ENCODE measurements around the gene PHAF1. TPM values are rescaled to one million over a fixed set of nuclear protein-coding genes. Genes with fewer than 3 reads are reported as not detected.

Gene PHAF1
- total RNA-seq, 1 experiment from 2014 or later: 34.4 TPM

DNA sequence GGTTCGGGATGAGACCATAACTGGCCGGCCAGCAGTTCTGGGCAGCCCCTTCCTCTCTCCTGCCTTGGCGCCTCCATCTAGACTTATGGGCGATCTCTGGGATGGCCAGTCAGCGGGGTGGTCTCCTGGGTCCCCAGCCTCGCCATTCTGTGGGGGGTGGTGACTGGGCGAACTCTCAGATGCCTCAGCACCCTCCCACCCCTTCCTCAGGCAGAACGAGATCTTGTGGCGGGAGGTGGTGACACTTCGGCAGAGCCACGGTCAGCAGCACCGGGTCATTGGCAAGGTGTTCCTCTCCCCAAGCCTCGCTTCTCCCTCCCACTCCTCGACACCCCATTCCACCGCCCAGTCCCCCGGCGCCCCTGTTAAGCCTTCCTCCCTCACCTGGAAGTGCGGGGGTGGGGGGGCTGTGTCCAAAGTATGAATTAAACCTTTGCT is 56.4 kb downstream of the PHAF1 start:
- no peaks in the 10 kb centered on the region for H3K9me3 ChIP-seq
- ChIA-PET POLR2A (no interaction called here), CTCF (no interaction called here)
- intact Hi-C loops (cut with micrococcal nuclease; ENCODE audit: unreplicated experiment): no loop called here
- H3K27me3 ChIP-seq (replicated peaks; ENCODE audit: control insufficient read depth, insufficient read depth, low read length): no peaks in the 10 kb centered on the region
- H3K36me3 ChIP-seq (ENCODE audit: control insufficient read depth, insufficient read depth, low read length): no peaks in the 10 kb centered on the region
- TF ChIP-seq, protein P1, sequence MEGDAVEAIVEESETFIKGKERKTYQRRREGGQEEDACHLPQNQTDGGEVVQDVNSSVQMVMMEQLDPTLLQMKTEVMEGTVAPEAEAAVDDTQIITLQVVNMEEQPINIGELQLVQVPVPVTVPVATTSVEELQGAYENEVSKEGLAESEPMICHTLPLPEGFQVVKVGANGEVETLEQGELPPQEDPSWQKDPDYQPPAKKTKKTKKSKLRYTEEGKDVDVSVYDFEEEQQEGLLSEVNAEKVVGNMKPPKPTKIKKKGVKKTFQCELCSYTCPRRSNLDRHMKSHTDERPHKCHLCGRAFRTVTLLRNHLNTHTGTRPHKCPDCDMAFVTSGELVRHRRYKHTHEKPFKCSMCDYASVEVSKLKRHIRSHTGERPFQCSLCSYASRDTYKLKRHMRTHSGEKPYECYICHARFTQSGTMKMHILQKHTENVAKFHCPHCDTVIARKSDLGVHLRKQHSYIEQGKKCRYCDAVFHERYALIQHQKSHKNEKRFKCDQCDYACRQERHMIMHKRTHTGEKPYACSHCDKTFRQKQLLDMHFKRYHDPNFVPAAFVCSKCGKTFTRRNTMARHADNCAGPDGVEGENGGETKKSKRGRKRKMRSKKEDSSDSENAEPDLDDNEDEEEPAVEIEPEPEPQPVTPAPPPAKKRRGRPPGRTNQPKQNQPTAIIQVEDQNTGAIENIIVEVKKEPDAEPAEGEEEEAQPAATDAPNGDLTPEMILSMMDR (IDR thresholded peaks at IDR 0.05; ENCODE audit: insufficient read depth in 1 of 2, low read depth in 1 of 2, low read length in 1 of 2, severe bottlenecking in 1 of 2, unreplicated experiment in 1 of 2): no peak
- no peak for DNase-seq
- no peak overlapping the region for H3K4me3 Mint-ChIP-seq (ENCODE audit: unreplicated experiment)
- no peak overlapping the region for H3K27ac Mint-ChIP-seq (ENCODE audit: unreplicated experiment)
- H3K4me1 ChIP-seq: peaks cover 19% of the 10 kb centered on the region
- H3K4me1 Mint-ChIP-seq (ENCODE audit: low read depth, unreplicated experiment): peaks cover 12% of the 10 kb centered on the region
- no peaks in the 10 kb centered on the region for H3K27me3 Mint-ChIP-seq (ENCODE audit: insufficient read depth, unreplicated experiment)
- H3K36me3 Mint-ChIP-seq (ENCODE audit: insufficient read depth, unreplicated experiment): peaks cover 11% of the 10 kb centered on the region
- H3K4me3 ChIP-seq (ENCODE audit: low read depth, low read length): no peak overlapping the region
- no peaks in the 10 kb centered on the region for H3K9me3 Mint-ChIP-seq (ENCODE audit: unreplicated experiment)
- no TSS peak for BruUV-seq (replicated peaks)

- BruUV-seq (replicated peaks): no TSS peak
- Histone ChIP-seq H3K4me3 (ENCODE audit: low read depth, low read length) (no peak overlapping the region), H3K9me3 (no peaks in the 10 kb centered on the region), H3K27me3 (replicated peaks; ENCODE audit: control insufficient read depth, insufficient read depth, low read length) (no peaks in the 10 kb centered on the region), H3K4me1 (peaks cover 24% of the 10 kb centered on the region), H3K36me3 (ENCODE audit: control insufficient read depth, insufficient read depth, low read length) (no peaks in the 10 kb centered on the region)
- Mint-ChIP-seq H3K4me1 (ENCODE audit: low read depth, unreplicated experiment) (peaks cover 17% of the 10 kb centered on the region), H3K9me3 (ENCODE audit: unreplicated experiment) (no peaks in the 10 kb centered on the region), H3K27ac (ENCODE audit: unreplicated experiment) (no peak overlapping the region), H3K27me3 (ENCODE audit: insufficient read depth, unreplicated experiment) (no peaks in the 10 kb centered on the region), H3K4me3 (ENCODE audit: unreplicated experiment) (no peak overlapping the region), H3K36me3 (ENCODE audit: insufficient read depth, unreplicated experiment) (peaks cover 14% of the 10 kb centered on the region)
- DNase-seq: no peak
- ChIA-PET CTCF (no interaction called here), POLR2A (no interaction called here)
- TF ChIP-seq, protein P1 (IDR thresholded peaks at IDR 0.05; ENCODE audit: insufficient read depth in 1 of 2, low read depth in 1 of 2, low read length in 1 of 2, severe bottlenecking in 1 of 2, unreplicated experiment in 1 of 2): no peak
- intact Hi-C loops (cut with micrococcal nuclease; ENCODE audit: unreplicated experiment): no loop called here
Measured at GRCh38 chr16:67166598-67167168, 56.9 kb downstream of the PHAF1 start.

- peaks cover 20% of the 10 kb centered on the region for H3K4me1 Mint-ChIP-seq (ENCODE audit: low read depth, unreplicated experiment)
- H3K36me3 Mint-ChIP-seq (ENCODE audit: insufficient read depth, unreplicated experiment): peaks cover 14% of the 10 kb centered on the region
- no peaks in the 10 kb centered on the region for H3K9me3 ChIP-seq
- H3K9me3 Mint-ChIP-seq (ENCODE audit: unreplicated experiment): no peaks in the 10 kb centered on the region
- H3K4me1 ChIP-seq: peaks cover 26% of the 10 kb centered on the region
- no peaks in the 10 kb centered on the region for H3K27me3 Mint-ChIP-seq (ENCODE audit: insufficient read depth, unreplicated experiment)
- no peak overlapping the region for H3K4me3 ChIP-seq (ENCODE audit: low read depth, low read length)
- no peaks in the 10 kb centered on the region for H3K27me3 ChIP-seq (replicated peaks; ENCODE audit: control insufficient read depth, insufficient read depth, low read length)
- no TSS peak for BruUV-seq (replicated peaks)
- ChIA-PET CTCF (no interaction called here), POLR2A (no interaction called here)
- no peaks in the 10 kb centered on the region for H3K36me3 ChIP-seq (ENCODE audit: control insufficient read depth, insufficient read depth, low read length)
- DNase-seq: no peak
- TF ChIP-seq, protein P1 (IDR thresholded peaks at IDR 0.05; ENCODE audit: insufficient read depth in 1 of 2, low read depth in 1 of 2, low read length in 1 of 2, severe bottlenecking in 1 of 2, unreplicated experiment in 1 of 2): no peak
- H3K27ac Mint-ChIP-seq (ENCODE audit: unreplicated experiment): no peak overlapping the region
- H3K4me3 Mint-ChIP-seq (ENCODE audit: unreplicated experiment): no peak overlapping the region
- intact Hi-C loops (cut with micrococcal nuclease; ENCODE audit: unreplicated experiment): no loop called here
Measured at GRCh38 chr16:67167588-67167987, 57.8 kb downstream of the PHAF1 start.

All from Caco-2 (cell line).